Keratinocyte (primary cell): ENCODE measurements around the gene VEGFA.

Experiments
- CTCF ChIP-seq, 3 experiments: IDR thresholded peaks in 1 of 3; conservative IDR thresholded peaks in 1 of 3; optimal IDR thresholded peaks in 1 of 3; 2 replicates in 2 of 3; 3 replicates in 1 of 3; pipeline versions ENCODE3 to v1.5.1; 2011; ENCODE audit warnings: low read length in 3 of 3, mild to moderate bottlenecking in 3 of 3, moderate library complexity in 2 of 3, control low read depth in 1 of 3, inconsistent platforms in 1 of 3; ENCODE audit not compliant: insufficient read depth in 2 of 3; ENCODE audit errors: extremely low read depth in 1 of 3
- EZH2 ChIP-seq: IDR thresholded peaks from one replicate; pipeline ENCODE4 v1.6.1; 2012; ENCODE audit warnings: inconsistent platforms, mild to moderate bottlenecking, low read length, moderate library complexity

GRCh38 chr6:43780941-43781928 is 11.2 kb downstream of the VEGFA start:
- TF ChIP-seq CTCF (optimal IDR thresholded peaks at IDR 0.05 in 1 of 3, IDR thresholded peaks at IDR 0.05 in 1 of 3, conservative IDR thresholded peaks at IDR 0.05 in 1 of 3; ENCODE audit: extremely low read depth in 1 of 3, insufficient read depth in 2 of 3, low read length in 3 of 3) (no peak), EZH2 (no peak)
